ENCODE measurements around the gene ATP1B4.

DNA sequence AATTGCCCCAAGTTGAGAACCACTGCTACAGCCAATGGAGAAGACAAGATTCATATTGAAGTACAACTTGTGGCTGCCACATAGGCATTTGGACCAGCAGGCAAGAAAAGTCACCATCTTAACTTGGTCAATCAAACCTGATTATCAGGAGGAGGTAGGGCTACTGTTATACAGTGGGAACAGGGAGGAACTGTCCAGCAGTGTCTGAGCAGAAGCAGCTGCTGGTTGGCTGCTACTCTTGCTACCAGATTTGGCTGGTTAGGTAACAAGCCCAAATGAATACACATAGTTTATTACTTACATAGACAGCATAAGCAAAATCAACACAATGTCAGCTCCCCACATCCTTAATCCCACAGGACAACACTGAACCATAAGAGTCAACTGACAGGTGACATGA, 39.4 kb downstream of the ATP1B4 start:
- TF ChIP-seq, protein P1, sequence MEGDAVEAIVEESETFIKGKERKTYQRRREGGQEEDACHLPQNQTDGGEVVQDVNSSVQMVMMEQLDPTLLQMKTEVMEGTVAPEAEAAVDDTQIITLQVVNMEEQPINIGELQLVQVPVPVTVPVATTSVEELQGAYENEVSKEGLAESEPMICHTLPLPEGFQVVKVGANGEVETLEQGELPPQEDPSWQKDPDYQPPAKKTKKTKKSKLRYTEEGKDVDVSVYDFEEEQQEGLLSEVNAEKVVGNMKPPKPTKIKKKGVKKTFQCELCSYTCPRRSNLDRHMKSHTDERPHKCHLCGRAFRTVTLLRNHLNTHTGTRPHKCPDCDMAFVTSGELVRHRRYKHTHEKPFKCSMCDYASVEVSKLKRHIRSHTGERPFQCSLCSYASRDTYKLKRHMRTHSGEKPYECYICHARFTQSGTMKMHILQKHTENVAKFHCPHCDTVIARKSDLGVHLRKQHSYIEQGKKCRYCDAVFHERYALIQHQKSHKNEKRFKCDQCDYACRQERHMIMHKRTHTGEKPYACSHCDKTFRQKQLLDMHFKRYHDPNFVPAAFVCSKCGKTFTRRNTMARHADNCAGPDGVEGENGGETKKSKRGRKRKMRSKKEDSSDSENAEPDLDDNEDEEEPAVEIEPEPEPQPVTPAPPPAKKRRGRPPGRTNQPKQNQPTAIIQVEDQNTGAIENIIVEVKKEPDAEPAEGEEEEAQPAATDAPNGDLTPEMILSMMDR (IDR thresholded peaks at IDR 0.05), result no peak
- TF ChIP-seq POLR2A (IDR thresholded peaks at IDR 0.05) (no peak), POLR2AphosphoS5 (IDR thresholded peaks at IDR 0.05; ENCODE audit: insufficient read depth in 1 of 2, low read depth in 1 of 2) (no peak)
